Vagina (tissue), 2 donors: ENCODE measurements around the gene MYDGF. TPM values are rescaled to one million over a fixed set of nuclear protein-coding genes. Genes with fewer than 3 reads are reported as not detected.
"Not testable (repeated sequence)": the region's sequence is repeated elsewhere in the genome, so short reads cannot be mapped to it uniquely, and the experiment has no call there.

Source experiments
- DNase-seq, 2 donors: peaks; one replicate each; pipeline ENCODE4 v3.0.0-alpha.2; 2017; ENCODE audit errors: extremely low spot score in 2 of 2
- H3K27ac ChIP-seq: fragments of 200-600 bp; sonication (generic); one replicate; pipeline ENCODE4 v1.5.1; 2019
- H3K27me3 ChIP-seq: fragments of 200-600 bp; sonication (generic); one replicate; pipeline ENCODE4 v1.5.1; 2019
- H3K36me3 ChIP-seq, 2 donors: fragments of 200-600 bp; sonication (generic); one replicate each; pipeline ENCODE4 v1.5.1; 2017 to 2019
- H3K4me1 ChIP-seq: fragments of 200-600 bp; sonication (generic); one replicate; pipeline ENCODE4 v1.5.1; 2019
- H3K4me3 ChIP-seq, 2 donors: fragments of 200-600 bp; sonication (generic); 1 replicate in 1 of 2; 2 replicates in 1 of 2; pipeline ENCODE4 v1.5.1; 2016 to 2019
- H3K9me3 ChIP-seq: fragments of 200-600 bp; sonication (generic); one replicate; pipeline ENCODE4 v1.5.1; 2019
- CTCF ChIP-seq, 3 experiments: fragments of 450-650 bp in 2 of 3; fragments of 200-600 bp in 1 of 3; sonication (generic) in 1 of 3; IDR thresholded peaks; one replicate each; pipeline ENCODE4 v1.5.1; 2017 to 2019; ENCODE audit warnings: antibody characterized with exemption in 3 of 3, mild to moderate bottlenecking in 2 of 3, moderate library complexity in 2 of 3
- POLR2A ChIP-seq, 2 donors: fragments of 450-650 bp; IDR thresholded peaks; one replicate each; pipeline ENCODE4 v1.6.1; 2017; ENCODE audit warnings: antibody characterized with exemption in 2 of 2, mild to moderate bottlenecking in 2 of 2, moderate library complexity in 2 of 2
- POLR2AphosphoS5 ChIP-seq, 2 donors: sonication (generic); formaldehyde crosslinking; IDR thresholded peaks; one replicate each; pipeline ENCODE4 v1.9.0; 2017; ENCODE audit warnings: antibody characterized with exemption in 2 of 2, mild to moderate bottlenecking in 2 of 2, low read depth in 1 of 2; ENCODE audit not compliant: insufficient read depth in 1 of 2
- intact Hi-C: fragments of 100-400 bp; cut with DNase I; formaldehyde crosslinking; loops from one replicate; pipeline ENCODE4 v1.15.1; 2023
- total RNA-seq: library from RNA; depleted of rRNA; stranded (reverse); fragments of >200 nt; gene quantifications from one replicate; pipeline ENCODE4 v1.2.3, GENCODE V29; 2016

MYDGF gene
- 33.4 TPM for total RNA-seq

GRCh38 chr19:4669723-4670480 is at the start of gene MYDGF:
Gene MYDGF (minus strand): TSS chr19:4670342. CDS start chr19:4670334, 8 bp downstream.
- H3K4me1 ChIP-seq: peaks cover 28% of the 10 kb centered on the region
- TF ChIP-seq POLR2AphosphoS5 (IDR thresholded peaks at IDR 0.05; ENCODE audit: insufficient read depth in 1 of 2, low read depth in 1 of 2): peak in 1 of 2 donors; percentile 52
- no peak for TF ChIP-seq POLR2A (IDR thresholded peaks at IDR 0.05)
- H3K9me3 ChIP-seq: no peaks in the 10 kb centered on the region
- H3K4me3 ChIP-seq: peak within 1 kb of the TSS; percentile 87 to 91
- H3K27ac ChIP-seq: peak within 1 kb of the TSS; percentile 69
- intact Hi-C loops: no loop called here
- DNase-seq: no peak
- H3K27me3 ChIP-seq: no peaks in the 10 kb centered on the region
- peaks cover 0 to 30% of the 10 kb centered on the region in 2 donors for H3K36me3 ChIP-seq

GRCh38 chr19:4719499-4719866 is 49.3 kb upstream of the MYDGF start:
- no peak for DNase-seq
- H3K27ac ChIP-seq: no peak overlapping the region
- H3K27me3 ChIP-seq: no peaks in the 10 kb centered on the region
- peaks cover 0 to 35% of the 10 kb centered on the region in 2 donors for H3K36me3 ChIP-seq
- H3K4me1 ChIP-seq: peaks cover 35% of the 10 kb centered on the region
- H3K4me3 ChIP-seq: no peak overlapping the region
- TF ChIP-seq POLR2A (IDR thresholded peaks at IDR 0.05) (no peak), CTCF (IDR thresholded peaks at IDR 0.05) (no peak), POLR2AphosphoS5 (IDR thresholded peaks at IDR 0.05; ENCODE audit: insufficient read depth in 1 of 2, low read depth in 1 of 2) (no peak)
- H3K9me3 ChIP-seq: no peaks in the 10 kb centered on the region
- intact Hi-C loops: no loop called here

GRCh38 chr19:4717966-4718701 is 48.0 kb upstream of the MYDGF start:
- DNase-seq: no peak
- Histone ChIP-seq H3K27ac (no peak overlapping the region), H3K27me3 (no peaks in the 10 kb centered on the region), H3K4me1 (peaks cover 46% of the 10 kb centered on the region), H3K9me3 (no peaks in the 10 kb centered on the region), H3K36me3 (peaks cover 0 to 37% of the 10 kb centered on the region in 2 donors), H3K4me3 (no peak overlapping the region)
- intact Hi-C loops: no loop called here
- no peak for TF ChIP-seq POLR2A (IDR thresholded peaks at IDR 0.05)

GRCh38 chr19:4717191-4717965 is 47.2 kb upstream of the MYDGF start:
- intact Hi-C loops: no loop called here
- Histone ChIP-seq H3K36me3 (peaks cover 0 to 44% of the 10 kb centered on the region in 2 donors), H3K27ac (peak overlapping the region; percentile 9)

GRCh38 chr19:4715529-4716221 is 45.5 kb upstream of the MYDGF start:
- H3K4me3 ChIP-seq: no peak overlapping the region
- peaks cover 35% of the 10 kb centered on the region for H3K4me1 ChIP-seq
- H3K36me3 ChIP-seq: peaks cover 0 to 55% of the 10 kb centered on the region in 2 donors
- no peaks in the 10 kb centered on the region for H3K27me3 ChIP-seq
- no peaks in the 10 kb centered on the region for H3K9me3 ChIP-seq
- intact Hi-C loops: no loop called here
- TF ChIP-seq POLR2AphosphoS5 (IDR thresholded peaks at IDR 0.05; ENCODE audit: insufficient read depth in 1 of 2, low read depth in 1 of 2): no peak
- no peak for TF ChIP-seq CTCF (IDR thresholded peaks at IDR 0.05)
- TF ChIP-seq POLR2A (IDR thresholded peaks at IDR 0.05): no peak
- H3K27ac ChIP-seq: peak overlapping the region; percentile 86
- DNase-seq: no peak

More at GRCh38 chr19:4717191-4717965, 47.2 kb upstream of the MYDGF start:
- Histone ChIP-seq H3K9me3 (no peaks in the 10 kb centered on the region), H3K4me3 (no peak overlapping the region), H3K4me1 (peaks cover 46% of the 10 kb centered on the region), H3K27me3 (no peaks in the 10 kb centered on the region)
- no peak for DNase-seq
- no peak for TF ChIP-seq POLR2AphosphoS5 (IDR thresholded peaks at IDR 0.05; ENCODE audit: insufficient read depth in 1 of 2, low read depth in 1 of 2)
- no peak for TF ChIP-seq CTCF (IDR thresholded peaks at IDR 0.05)
- TF ChIP-seq POLR2A (IDR thresholded peaks at IDR 0.05): no peak

- intact Hi-C loops, H3K9me3 ChIP-seq, DNase-seq, H3K27me3 ChIP-seq, H3K4me3 ChIP-seq: not testable (repeated sequence)
- peak overlapping the region; percentile 86 for H3K27ac ChIP-seq
- H3K36me3 ChIP-seq: peaks cover 0 to 59% of the 10 kb centered on the region in 2 donors
- H3K4me1 ChIP-seq: peaks cover 34% of the 10 kb centered on the region
Measured at GRCh38 chr19:4715178-4715528, 45.0 kb upstream of the MYDGF start.
